ENCODE measurements around the gene ZSWIM6. TPM values are rescaled to one million over a fixed set of nuclear protein-coding genes. Genes with fewer than 3 reads are reported as not detected.

Gene ZSWIM6
- polyA plus RNA-seq, 12 donors: 6.4 to 16.5 (median 9.9) TPM; not detected in 1

- no peak for DNase-seq
These were observed 108.5 kb downstream of the ZSWIM6 start for GRCh38 chr5:61440596-61440995.

GRCh38 chr5:61441742-61442141 lies 109.7 kb downstream of the ZSWIM6 start:
- no peak for DNase-seq

- DNase-seq: no peak
These were observed 115.9 kb downstream of the ZSWIM6 start for GRCh38 chr5:61447780-61448495.

- DNase-seq: peak; percentile 36
These were observed 117.9 kb downstream of the ZSWIM6 start for GRCh38 chr5:61449804-61450492.

GRCh38 chr5:61450493-61451279 lies 118.6 kb downstream of the ZSWIM6 start:
- DNase-seq: peak; percentile 38

- no peak for DNase-seq
These were observed 123.3 kb downstream of the ZSWIM6 start for GRCh38 chr5:61455179-61456006.

GRCh38 chr5:61460471-61460870 lies 128.4 kb downstream of the ZSWIM6 start:
- DNase-seq: no peak

GRCh38 chr5:61461417-61461816 lies 129.4 kb downstream of the ZSWIM6 start:
- DNase-seq: no peak

- DNase-seq: no peak
These were observed 129.9 kb downstream of the ZSWIM6 start for GRCh38 chr5:61461926-61462325.

GRCh38 chr5:61463596-61463995 lies 131.5 kb downstream of the ZSWIM6 start:
- DNase-seq: no peak

GRCh38 chr5:61464512-61464911 lies 132.5 kb downstream of the ZSWIM6 start:
- no peak for DNase-seq

GRCh38 chr5:61465066-61465465 lies 133.0 kb downstream of the ZSWIM6 start:
- DNase-seq: no peak

- no peak for DNase-seq
These were observed 133.4 kb downstream of the ZSWIM6 start for GRCh38 chr5:61465496-61465895.

- no peak for DNase-seq
These were observed 134.0 kb downstream of the ZSWIM6 start for GRCh38 chr5:61466017-61466416.

- no peak for DNase-seq
These were observed 135.9 kb downstream of the ZSWIM6 start for GRCh38 chr5:61467766-61468482.

- no peak for DNase-seq
These were observed 136.4 kb downstream of the ZSWIM6 start for GRCh38 chr5:61468483-61468865.

GRCh38 chr5:61471352-61471751 lies 139.3 kb downstream of the ZSWIM6 start:
- DNase-seq: no peak

GRCh38 chr5:61472172-61472958 lies 140.3 kb downstream of the ZSWIM6 start:
- DNase-seq: no peak

- DNase-seq: no peak
These were observed 142.7 kb downstream of the ZSWIM6 start for GRCh38 chr5:61474746-61475145.

- DNase-seq: no peak
These were observed 145.7 kb downstream of the ZSWIM6 start for GRCh38 chr5:61477788-61478187.

Data from muscle of arm (tissue), 12 donors.